COLO668 (cell line): ENCODE data around the gene PSMD4.
"Not testable (repeated sequence)": the region's sequence is repeated elsewhere in the genome, so short reads cannot be mapped to it uniquely, and the experiment has no call there.

Experiments used
- DNase-seq: peaks from one replicate; lab custom pipeline; 2025; ENCODE audit not compliant: unreplicated experiment; lab: John Stamatoyannopoulos, UW

PSMD4 gene

DNA sequence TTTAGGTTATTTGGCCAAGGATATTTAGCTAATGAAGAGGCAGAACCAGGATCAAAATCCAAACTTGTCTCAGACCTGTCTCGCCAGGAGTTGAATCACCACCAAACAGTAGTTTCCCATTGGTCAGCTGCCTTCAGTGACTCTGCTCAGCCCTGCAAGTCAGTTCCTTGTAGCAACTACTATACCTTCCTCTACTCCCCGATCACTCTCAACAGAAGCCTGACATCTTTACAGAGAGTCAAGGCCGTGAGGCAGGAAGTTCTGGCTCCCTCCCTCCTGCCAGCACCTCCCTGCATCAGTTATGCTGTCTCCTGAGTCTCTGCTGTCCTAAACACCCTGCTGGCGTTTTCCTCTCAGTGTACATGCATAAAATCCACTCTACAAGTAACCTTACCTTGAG is 13.2 kb downstream of the PSMD4 start:
- no peak for DNase-seq

DNA sequence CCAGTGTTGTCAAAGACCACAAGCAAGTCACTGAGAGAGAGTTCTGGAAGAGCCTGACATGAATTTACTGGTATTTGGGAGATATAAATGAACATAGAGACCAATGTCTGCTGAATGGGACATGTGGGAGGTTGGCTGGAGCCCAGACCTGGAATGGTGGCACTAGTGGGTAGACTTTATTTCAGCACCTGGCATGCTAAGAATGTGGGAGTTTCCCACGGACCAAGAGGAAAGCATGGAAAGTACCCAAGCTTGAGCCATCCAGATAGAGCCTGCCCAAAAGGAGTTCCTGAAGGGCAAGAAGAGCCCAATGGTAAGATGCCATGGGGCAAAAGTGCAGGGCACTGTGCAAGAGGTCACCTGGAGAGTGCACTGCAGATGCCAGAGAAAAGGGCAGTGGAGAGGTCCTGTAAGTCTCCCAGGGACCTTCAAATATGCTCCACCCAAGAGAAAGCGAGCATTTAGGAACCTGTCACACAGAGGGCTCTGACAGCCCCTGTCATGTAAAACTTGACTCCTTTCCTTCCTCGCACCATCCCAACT is 19.5 kb downstream of the PSMD4 start:
- no peak for DNase-seq

DNA sequence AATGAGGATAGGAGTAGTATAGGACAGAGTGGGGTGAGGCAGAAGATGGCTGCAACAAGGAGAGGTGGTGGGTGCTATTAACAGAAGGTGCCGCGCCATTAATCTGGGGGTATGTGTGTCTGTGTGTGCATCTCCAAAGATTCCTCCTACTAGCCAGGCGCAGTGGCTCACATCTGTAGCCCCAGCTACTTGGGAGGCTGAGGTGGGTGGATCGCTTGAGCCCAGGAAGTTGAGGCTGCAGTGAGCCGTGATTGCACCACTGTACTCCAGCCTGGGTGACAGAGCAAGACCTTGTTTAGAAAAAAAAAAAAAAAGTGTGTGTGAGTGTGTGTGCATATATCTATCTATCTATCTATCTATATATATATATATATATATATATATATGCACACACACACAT is 20.8 kb downstream of the PSMD4 start:
- DNase-seq, result not testable (repeated sequence)

DNA sequence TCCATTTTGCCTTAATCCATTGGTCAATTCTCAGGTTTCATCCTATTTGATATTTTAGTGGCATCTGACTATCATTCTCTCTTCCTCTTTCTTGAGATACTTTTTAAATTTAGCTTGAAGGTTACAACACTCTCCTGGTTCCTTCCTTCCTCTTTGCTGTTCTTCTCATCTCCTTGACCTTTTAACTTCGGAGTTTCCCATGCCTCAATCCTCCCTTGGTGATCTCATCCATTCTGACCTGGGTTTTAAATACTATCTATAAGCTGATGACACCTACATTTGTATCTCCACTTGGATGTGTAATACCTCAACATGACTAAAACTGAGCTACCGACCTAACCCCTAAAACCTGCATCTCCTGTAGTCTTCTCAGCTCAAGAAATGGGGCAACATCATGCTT is 22.7 kb downstream of the PSMD4 start:
- DNase-seq, result no peak

DNA sequence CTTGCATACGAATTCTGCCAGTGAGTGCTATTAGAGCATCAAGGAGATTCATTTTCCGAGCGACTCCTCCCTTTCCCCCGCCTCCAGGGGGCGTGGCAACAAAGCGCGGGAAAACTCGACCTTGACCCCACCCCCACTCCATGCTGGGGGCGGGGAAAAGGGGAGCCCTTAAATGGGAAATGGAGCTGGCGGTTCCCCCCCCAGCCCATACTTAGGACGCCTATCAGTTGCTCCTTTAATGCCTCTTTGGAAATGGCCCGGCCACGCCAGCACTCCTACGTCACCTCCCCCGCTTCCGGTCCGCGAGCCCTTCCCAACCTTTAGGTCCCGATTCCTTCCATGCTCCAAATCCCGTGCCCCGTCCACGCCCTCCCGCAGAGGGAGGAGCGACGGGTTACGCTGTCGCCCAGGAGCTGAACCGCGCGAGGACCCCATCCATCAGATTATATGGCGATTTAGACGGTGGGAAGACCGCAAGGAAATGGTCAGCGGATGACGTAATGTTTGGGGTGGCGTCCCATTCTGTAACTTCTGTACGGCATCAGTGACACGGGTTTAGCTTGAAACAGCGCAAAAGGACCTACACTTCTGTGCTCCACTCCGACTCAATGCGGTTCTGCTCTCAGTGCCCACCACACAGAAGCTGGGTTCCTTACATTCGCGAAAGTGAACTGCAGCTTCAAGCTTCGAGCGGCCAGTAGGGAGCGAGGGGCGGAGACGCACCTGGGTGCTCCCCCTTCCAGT is 26.9 kb downstream of the PSMD4 start:
- peak; percentile 98 for DNase-seq

DNA sequence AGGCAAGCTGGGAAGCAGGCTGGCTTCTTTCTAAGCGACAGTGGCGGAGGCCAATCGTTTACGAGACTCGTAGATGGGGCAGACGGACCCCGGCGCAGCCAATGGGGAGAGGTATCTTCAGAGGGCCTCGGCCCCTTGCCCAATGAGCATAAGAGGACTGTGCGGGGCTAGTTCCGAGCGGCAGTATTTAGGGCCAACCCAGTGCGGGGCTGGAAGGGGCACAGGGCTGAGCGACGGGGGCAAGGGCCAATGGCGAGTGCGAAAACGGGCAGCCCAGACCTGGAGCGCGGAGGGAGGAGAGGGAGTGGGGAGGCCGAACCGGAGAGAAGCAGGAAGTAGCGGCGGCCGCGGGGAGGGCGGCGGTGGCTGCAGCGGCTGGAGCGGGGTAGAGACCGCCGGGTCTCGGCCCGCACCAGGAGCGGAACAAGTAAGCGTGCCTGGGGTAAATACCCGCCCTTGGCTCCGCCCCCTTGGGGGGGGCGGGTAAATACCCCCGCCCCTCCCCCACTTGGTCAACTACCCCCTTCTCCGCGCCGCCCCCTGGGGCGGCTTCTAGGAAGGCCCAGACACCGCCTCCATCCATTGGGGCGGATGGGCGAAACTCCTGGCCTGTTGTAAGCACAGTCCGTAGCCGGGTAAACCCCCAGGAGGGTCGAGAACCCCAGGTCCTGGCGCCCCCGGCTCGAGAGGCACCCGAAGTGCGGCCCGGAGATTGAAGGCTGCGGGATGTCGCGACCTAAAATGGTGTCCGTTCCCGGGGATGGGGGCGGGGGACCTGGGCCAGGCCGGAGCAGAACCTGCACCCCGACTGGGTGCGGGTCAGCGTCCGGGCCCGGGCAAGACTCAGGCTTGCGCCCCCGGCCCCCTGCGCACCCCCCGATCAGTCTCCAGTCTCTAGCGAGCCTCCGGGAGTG is 27.7 kb downstream of the PSMD4 start, which contains the start of gene ZNF687:
ZNF687 (plus strand) TSS at position 331 of the 914 bp plus-strand sequence. CDS start 3,993 bp downstream, outside the sequence.
- DNase-seq, result peak; percentile 100

DNA sequence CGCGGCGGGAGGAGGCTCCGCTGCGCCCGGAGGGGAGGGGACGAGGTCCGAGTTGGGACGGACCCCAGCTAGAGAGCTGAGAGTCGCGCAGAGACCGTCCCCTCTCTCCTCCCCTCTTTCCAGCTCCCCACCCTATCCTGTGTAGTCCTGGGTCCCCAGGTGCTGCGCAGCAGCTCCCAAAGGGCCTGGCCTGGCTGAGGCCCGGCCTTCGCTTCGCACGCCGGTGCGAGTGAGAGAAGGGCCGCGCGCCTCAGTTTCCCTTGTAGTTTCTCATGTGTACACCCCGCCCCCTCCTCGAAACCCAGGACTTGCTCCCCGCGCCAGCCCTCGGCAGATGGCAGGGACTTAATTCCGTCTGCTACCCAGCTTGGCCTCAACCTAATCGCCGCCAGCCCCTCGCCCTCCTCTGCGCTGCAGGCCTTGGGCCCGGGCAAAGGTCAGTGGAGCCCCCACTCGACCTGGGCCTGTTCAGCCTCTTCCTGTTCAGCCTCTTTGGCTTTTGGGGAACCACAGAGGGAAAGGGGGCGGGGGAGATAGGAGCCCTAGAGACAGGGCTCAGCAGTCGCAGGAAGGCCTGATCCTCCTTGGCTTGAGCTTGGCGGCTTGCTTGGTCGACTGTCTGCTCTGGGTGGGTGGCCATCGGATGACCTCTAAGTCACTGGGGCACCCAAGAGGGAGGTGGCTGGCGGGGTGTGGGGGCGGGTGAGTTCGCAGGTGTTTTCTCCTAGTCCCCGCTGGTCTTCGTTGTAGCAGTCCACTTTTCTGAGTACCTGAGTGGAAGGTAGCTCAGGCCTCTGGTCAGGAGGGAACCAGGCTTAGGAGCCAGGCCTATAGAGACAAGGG is 28.6 kb downstream of the PSMD4 start:
- peak; percentile 58 for DNase-seq

DNA sequence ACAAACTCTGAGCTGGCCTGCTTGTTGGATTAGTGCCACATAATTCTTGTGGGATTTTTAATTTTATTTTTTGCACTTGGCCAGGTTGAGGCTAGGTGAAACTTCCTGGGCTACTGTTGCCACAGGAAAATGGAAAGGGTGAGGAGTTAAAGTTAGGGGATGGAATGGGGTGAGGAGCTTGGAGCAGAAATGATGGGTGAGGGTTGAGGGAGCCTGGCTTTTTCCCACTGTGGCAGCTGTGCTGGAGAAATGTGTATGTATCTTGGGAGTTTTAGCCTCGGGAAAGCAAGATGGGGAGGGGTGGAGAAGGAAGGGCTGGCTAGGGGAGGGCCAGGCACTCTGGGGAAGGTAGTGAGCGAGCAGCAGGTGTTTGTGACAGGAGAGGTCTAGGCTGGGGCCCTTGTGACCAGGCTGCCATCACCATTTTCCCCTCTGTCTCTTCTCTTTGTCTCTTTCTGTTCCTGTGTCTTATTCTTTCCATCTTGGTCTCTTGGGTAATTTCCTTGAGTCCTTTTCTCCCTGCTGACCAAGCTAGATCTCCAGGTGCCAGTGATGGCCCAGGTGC is 29.6 kb downstream of the PSMD4 start:
- DNase-seq, result no peak

DNA sequence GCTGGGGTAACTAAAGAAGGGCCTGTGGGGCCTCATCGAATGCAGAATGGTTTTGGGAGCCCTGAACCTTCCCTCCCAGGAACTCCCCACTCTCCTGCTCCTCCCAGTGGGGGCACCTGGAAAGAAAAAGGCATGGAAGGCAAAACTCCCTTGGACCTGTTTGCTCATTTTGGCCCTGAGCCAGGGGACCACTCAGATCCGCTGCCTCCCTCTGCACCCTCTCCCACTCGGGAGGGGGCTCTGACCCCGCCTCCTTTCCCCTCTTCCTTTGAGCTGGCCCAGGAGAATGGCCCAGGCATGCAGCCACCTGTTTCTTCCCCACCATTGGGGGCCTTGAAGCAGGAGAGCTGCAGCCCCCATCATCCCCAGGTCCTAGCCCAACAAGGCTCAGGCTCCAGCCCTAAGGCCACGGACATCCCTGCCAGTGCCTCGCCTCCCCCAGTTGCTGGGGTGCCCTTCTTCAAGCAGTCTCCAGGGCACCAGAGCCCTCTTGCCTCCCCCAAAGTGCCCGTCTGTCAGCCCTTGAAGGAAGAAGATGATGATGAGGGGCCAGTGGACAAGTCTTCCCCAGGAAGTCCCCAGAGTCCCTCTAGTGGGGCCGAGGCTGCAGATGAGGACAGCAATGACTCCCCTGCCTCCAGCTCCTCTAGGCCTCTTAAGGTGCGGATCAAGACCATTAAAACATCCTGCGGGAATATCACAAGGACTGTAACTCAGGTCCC is 32.2 kb downstream of the PSMD4 start:
- no peak for DNase-seq

DNA sequence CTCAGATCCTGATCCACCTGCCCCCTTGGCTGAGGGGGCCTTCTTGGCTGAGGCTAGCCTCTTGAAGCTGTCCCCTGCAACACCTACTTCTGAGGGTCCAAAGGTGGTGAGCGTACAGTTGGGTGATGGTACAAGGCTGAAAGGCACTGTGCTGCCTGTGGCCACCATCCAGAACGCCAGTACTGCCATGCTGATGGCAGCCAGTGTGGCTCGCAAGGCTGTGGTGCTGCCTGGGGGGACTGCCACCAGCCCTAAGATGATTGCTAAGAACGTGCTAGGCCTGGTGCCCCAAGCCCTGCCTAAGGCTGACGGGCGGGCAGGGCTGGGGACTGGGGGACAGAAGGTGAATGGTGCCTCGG is 32.8 kb downstream of the PSMD4 start:
- DNase-seq, result no peak

DNA sequence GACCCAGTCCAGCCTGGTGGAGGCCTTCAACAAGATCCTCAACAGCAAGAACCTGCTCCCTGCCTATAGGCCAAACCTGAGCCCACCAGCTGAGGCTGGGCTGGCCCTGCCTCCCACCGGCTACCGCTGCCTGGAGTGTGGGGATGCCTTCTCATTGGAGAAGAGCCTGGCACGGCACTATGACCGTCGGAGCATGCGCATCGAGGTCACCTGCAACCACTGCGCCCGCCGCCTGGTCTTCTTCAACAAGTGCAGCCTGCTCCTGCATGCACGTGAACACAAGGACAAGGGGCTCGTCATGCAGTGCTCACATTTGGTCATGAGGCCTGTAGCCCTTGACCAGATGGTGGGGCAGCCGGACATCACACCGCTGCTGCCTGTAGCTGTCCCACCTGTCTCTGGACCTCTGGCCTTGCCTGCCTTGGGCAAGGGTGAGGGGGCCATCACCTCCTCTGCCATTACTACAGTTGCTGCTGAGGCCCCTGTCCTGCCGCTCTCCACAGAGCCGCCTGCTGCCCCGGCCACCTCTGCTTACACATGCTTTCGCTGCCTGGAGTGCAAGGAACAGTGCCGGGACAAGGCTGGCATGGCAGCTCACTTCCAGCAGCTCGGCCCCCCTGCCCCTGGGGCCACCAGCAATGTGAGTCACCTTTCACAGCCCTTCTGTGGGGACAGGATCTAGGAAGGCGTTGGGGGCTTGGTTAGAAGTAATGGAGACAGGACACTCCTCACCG is 33.4 kb downstream of the PSMD4 start:
- no peak for DNase-seq

DNA sequence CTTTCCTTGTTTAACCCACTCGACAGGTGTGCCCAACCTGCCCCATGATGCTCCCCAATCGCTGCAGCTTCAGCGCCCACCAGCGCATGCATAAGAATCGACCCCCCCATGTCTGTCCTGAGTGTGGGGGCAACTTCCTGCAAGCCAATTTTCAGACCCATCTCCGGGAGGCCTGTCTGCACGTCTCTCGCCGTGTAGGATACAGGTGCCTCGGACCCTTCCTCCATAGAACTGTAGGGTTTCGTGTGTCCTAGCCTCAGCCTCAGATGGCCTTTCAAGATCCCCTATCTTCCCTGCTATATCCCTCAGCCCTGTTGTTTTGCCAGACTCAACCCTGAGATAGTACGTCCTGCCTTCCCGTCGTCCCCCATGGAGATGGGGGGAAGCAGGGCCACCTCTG is 34.0 kb downstream of the PSMD4 start:
- no peak for DNase-seq

DNA sequence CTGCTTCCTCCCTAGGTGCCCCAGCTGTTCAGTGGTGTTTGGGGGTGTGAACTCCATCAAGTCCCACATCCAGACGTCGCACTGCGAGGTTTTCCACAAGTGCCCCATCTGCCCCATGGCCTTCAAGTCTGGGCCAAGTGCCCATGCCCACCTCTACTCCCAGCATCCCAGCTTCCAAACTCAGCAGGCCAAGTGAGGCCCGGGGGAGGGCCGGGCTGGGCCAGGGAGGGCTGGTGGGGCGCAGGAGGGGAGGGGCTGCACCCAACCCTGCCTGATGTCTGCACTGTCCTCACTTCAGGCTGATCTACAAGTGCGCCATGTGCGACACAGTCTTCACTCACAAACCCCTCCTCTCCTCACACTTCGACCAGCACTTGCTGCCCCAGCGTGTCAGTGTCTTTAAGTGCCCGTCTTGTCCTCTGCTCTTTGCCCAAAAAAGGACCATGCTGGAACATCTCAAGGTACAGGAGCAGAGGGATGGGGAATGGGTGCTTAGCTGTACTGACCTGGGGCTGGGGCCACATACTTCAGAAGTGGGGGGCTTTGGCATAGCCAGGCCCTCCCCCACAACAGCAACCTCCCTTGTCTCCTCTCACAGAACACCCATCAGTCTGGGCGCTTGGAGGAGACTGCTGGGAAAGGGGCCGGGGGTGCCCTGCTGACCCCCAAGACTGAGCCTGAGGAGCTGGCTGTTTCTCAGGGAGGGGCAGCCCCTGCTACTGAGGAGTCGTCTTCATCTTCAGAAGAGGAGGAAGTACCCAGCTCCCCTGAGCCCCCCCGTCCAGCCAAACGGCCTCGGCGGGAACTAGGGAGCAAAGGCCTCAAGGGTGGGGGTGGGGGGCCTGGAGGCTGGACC is 34.8 kb downstream of the PSMD4 start:
- no peak for DNase-seq

DNA sequence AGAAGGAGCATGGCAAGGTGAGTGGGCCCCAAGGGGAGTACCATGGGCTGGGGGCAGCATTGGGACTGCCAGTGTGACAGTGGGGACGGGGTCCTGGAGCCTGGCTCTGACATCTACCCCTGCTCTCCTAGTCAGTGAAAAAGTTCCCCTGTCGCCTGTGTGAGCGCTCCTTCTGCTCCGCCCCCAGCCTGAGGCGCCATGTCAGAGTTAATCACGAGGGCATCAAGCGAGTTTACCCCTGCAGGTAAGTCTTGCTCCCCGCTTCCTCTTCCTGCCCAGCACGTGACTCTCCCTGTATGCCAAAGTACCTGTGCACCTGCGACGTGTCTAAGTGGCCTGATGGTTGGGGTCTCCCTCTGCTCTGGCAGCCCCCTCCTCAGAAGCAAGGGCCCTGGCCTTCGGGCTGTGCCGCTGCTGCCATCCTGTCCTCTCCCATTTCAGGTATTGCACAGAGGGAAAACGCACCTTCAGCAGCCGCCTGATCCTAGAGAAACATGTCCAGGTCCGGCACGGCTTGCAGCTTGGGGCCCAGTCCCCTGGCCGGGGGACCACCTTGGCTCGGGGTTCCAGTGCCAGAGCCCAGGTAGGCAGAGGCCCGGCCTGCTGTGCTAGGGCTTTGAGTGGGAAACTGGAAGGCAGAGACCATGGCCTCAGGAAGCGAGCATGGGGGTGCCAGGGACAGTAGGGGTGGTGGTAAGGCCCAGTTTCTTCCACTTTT is 35.6 kb downstream of the PSMD4 start:
- no peak for DNase-seq

DNA sequence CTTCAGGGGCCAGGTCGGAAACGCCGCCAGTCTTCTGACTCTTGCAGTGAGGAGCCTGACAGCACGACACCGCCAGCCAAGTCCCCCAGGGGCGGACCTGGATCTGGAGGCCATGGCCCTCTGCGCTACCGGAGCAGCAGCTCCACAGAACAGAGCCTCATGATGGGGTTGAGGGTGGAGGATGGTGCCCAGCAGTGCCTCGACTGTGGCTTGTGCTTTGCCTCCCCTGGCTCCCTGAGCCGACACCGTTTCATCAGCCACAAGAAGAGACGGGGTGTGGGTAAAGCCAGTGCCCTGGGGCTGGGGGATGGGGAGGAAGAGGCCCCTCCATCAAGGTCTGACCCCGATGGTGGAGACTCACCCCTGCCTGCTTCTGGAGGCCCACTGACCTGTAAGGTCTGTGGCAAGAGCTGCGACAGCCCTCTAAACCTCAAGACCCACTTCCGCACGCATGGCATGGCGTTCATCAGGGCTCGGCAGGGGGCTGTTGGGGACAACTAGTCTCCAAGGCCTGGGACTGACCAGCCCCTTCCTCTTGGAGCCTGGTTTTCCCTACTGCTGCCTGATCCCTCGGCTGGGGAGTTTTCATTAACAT is 36.3 kb downstream of the PSMD4 start:
- no peak for DNase-seq

DNA sequence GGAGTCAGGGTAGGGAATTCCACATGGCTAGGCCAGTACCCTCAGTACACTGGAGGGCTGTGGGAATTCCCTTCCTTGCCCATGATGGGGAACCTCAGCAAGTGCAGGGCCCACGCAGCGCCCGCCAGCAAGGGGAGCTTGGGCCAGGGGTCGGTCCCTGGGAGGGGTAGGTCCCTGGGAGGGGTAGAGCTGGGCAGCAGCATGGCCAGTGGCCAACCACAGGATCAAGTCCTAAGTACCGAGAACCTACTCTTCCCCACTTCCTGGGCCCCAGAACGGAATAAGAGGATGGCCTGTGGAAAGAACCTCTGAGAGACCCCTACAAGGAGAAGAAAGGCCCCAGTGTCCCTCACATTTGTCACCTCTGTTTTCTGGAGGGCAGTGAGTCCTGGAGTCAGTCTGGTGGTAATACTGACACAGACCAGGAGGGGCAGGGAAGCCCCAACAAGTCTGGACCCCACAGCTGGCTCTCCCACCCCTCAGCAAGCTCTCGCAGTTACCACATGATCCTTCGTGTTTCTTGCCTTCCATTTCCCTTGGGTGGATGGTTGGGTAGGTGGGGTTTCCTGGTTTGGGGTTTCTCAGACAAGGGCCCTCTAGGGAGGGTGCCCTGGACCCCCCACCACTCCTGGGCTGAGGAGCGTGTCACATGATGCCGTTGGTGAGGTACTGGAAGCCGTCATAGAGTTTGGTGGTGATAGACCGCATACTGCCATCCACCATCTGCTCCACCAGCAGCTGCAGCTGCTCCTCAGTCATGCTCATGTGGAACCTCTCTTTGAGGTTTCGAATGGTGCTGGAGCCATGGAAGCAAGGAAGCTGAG is 37.9 kb downstream of the PSMD4 start:
- no peak for DNase-seq

DNA sequence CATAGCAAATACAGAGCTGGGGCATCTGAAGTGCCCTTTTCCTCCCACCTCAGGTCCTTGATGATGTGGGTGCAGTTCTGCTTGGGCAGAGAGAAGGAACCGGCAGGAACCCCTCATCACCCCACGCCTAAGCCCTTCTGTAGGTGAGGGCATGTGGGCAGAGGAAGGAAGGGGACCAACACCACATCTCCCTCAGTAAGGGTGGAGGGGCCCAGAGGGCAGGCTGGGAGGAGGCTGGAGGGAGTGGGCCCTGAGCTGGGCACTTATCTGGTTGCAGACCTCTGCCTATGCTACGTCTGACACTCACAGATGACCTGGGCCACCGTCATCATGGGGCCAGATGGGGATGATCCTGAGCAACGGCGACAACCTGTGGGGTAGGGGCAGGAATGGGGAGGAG is 38.6 kb downstream of the PSMD4 start:
- no peak for DNase-seq
